OCI-LY1 (cell line): Measurements from ENCODE around the gene AGR3.

Experiments used
- H2AFZ ChIP-seq: fragments of 200-600 bp; sonication (generic), shearing (Covaris generic); 2 replicates; pipeline ENCODE4 v1.6.0; 2014; ENCODE audit warnings: antibody characterized with exemption, mild to moderate bottlenecking, low read length
- H3F3A ChIP-seq: fragments of 200-600 bp; sonication (generic), shearing (Covaris generic); 2 replicates; pipeline ENCODE4 v1.6.0; 2014; ENCODE audit warnings: mild to moderate bottlenecking, antibody characterized with exemption, low read length, moderate library complexity; ENCODE audit not compliant: insufficient read depth
- H3K27ac ChIP-seq: fragments of 200-600 bp; sonication (generic); 2 replicates; pipeline ENCODE4 v1.5.1; 2014; ENCODE audit warnings: low read length, mixed run types, mild to moderate bottlenecking, low read depth; ENCODE audit not compliant: poor library complexity, severe bottlenecking
- H3K27me3 ChIP-seq: fragments of 200-600 bp; sonication (generic); 2 replicates; pipeline ENCODE4 v1.6.0; 2014; ENCODE audit warnings: antibody characterized with exemption, mild to moderate bottlenecking, low read length, moderate library complexity; ENCODE audit not compliant: insufficient read depth
- H3K36me3 ChIP-seq: fragments of 200-600 bp; sonication (generic); 2 replicates; pipeline ENCODE4 v1.6.1; 2014; ENCODE audit warnings: mild to moderate bottlenecking, antibody characterized with exemption, low read length, moderate library complexity, mixed read lengths; ENCODE audit not compliant: insufficient read depth
- H3K4me1 ChIP-seq: fragments of 200-600 bp; sonication (generic); 2 replicates; pipeline ENCODE4 v1.5.1; 2014; ENCODE audit warnings: mild to moderate bottlenecking, low read length, moderate library complexity; ENCODE audit not compliant: insufficient read depth, severe bottlenecking
- H3K4me2 ChIP-seq: fragments of 200-600 bp; sonication (generic), shearing (Covaris generic); 2 replicates; pipeline ENCODE4 v1.6.1; 2014; ENCODE audit warnings: low read length
- H3K4me3 ChIP-seq: fragments of 200-600 bp; sonication (generic); 2 replicates; pipeline ENCODE4 v1.5.1; 2014; ENCODE audit warnings: low read length, low read depth, mild to moderate bottlenecking, mixed read lengths; ENCODE audit not compliant: poor library complexity, severe bottlenecking
- H3K79me2 ChIP-seq: fragments of 200-600 bp; shearing (Covaris generic); 2 replicates; pipeline ENCODE4 v1.6.1; 2016; ENCODE audit warnings: mixed run types, low read length, mixed read lengths; ENCODE audit not compliant: insufficient read depth
- H3K9ac ChIP-seq: fragments of 200-600 bp; sonication (generic), shearing (Covaris generic); 2 replicates; pipeline ENCODE4 v1.6.1; 2014; ENCODE audit warnings: mild to moderate bottlenecking, low read length, mixed read lengths
- H3K9me2 ChIP-seq: fragments of 200-600 bp; sonication (generic), shearing (Covaris generic); 2 replicates; pipeline ENCODE4 v1.6.1; 2014; ENCODE audit warnings: low read depth, mild to moderate bottlenecking, low read length, mixed read lengths
- H3K9me3 ChIP-seq: fragments of 200-600 bp; shearing (Covaris generic); 2 replicates; pipeline ENCODE4 v1.6.1; 2014; ENCODE audit warnings: low read length, mixed read lengths
- H4K20me1 ChIP-seq: fragments of 200-600 bp; sonication (generic), shearing (Covaris generic); 2 replicates; pipeline ENCODE4 v1.6.0; 2016; ENCODE audit warnings: mild to moderate bottlenecking, low read length; ENCODE audit not compliant: insufficient read depth
- EZH2 ChIP-seq: fragments of 200-600 bp; sonication (generic), shearing (Covaris generic); IDR thresholded peaks from 2 replicates; pipeline ENCODE4 v1.8.0; 2017; ENCODE audit warnings: borderline replicate concordance, mixed run types, mild to moderate bottlenecking, antibody characterized with exemption, low read length, moderate library complexity, mixed read lengths
- TF ChIP-seq, protein P1 (sequence below): fragments of 200-600 bp; sonication (generic), shearing (Covaris generic); IDR thresholded peaks from 2 replicates; pipeline ENCODE4 v1.5.1; 2017; ENCODE audit warnings: mild to moderate bottlenecking, antibody characterized with exemption, low read length, moderate library complexity, mixed read lengths

AGR3 gene

DNA sequence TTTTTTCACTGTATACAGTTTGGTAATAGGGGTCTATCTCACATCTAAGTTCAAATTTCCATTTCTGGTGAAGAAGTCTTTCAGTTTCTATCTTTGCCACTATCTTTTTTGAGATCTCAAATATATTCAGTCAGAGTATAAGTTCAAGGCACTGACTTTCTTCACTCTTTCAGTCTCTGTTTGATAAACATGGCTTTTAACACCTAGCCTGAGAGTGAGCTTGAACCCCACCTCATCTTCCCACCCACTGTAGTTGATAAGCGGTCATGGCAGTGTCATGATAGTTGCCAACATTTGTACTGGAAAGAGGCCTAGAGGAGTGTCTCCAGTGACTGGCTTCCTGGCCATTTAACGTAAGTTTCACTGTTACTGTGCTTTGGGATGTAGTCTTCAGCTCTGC, 41.2 kb upstream of the AGR3 start:
- TF ChIP-seq EZH2 = no peak
- TF ChIP-seq, protein P1, sequence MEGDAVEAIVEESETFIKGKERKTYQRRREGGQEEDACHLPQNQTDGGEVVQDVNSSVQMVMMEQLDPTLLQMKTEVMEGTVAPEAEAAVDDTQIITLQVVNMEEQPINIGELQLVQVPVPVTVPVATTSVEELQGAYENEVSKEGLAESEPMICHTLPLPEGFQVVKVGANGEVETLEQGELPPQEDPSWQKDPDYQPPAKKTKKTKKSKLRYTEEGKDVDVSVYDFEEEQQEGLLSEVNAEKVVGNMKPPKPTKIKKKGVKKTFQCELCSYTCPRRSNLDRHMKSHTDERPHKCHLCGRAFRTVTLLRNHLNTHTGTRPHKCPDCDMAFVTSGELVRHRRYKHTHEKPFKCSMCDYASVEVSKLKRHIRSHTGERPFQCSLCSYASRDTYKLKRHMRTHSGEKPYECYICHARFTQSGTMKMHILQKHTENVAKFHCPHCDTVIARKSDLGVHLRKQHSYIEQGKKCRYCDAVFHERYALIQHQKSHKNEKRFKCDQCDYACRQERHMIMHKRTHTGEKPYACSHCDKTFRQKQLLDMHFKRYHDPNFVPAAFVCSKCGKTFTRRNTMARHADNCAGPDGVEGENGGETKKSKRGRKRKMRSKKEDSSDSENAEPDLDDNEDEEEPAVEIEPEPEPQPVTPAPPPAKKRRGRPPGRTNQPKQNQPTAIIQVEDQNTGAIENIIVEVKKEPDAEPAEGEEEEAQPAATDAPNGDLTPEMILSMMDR = no peak
- Histone ChIP-seq H3K9me3 (0 out of 2 replicates have a peak, but pooled peaks cover 7% of the 10 kb centered on the region), H2AFZ (no peak overlapping the region), H3K4me3 (no peak overlapping the region), H3K4me1 (peaks cover 37% of the 10 kb centered on the region), H3K27ac (peak overlapping the region; percentile 46), H3K9ac (no peak overlapping the region; the same call in 1 of the 2 replicates), H3F3A (no peaks in the 10 kb centered on the region), H3K27me3 (no peaks in the 10 kb centered on the region), H4K20me1 (no peaks in the 10 kb centered on the region), H3K36me3 (no peaks in the 10 kb centered on the region), H3K9me2 (no peaks in the 10 kb centered on the region), H3K4me2 (peak overlapping the region; percentile 2; the same call in 1 of the 2 replicates), H3K79me2 (no peaks in the 10 kb centered on the region)

DNA sequence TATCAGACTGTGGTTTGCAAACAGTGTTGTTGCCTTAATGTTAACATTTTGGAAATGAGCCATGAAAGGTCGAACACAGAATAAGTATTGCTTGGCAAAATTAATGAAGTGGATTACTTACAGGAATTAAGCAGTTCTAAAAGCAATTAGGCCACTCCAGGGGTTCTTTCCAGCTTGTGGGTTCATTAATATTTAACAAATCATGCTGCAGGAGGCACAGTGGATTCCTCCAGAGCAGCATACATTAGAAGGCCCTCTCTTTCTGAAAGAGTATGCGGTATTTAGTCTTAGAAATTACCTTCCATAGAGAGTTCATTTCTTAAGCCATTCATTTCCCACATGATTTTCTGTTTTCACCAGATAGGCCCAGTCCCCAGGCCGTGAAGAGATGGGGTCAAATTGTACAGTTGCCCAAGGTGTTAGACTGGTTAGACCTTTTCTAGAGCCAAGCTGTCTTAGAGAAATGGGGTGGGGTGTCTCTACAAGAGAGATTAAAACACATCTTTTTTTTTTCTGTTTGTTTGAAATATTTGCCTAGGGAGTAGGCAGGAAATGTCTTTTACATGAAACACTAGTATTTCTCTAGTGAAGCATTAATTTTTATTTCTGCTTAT, 40.0 kb upstream of the AGR3 start:
- Histone ChIP-seq H3K79me2 (no peaks in the 10 kb centered on the region), H3K9ac (no peak overlapping the region), H3K9me3 (0 out of 2 replicates have a peak, but pooled peaks cover under 1% of the 10 kb centered on the region), H3F3A (no peaks in the 10 kb centered on the region), H2AFZ (no peak overlapping the region), H3K36me3 (no peaks in the 10 kb centered on the region), H3K4me1 (peaks cover 49% of the 10 kb centered on the region), H4K20me1 (no peaks in the 10 kb centered on the region), H3K4me2 (peak overlapping the region; percentile 16), H3K27ac (peak overlapping the region; percentile 58), H3K9me2 (no peaks in the 10 kb centered on the region), H3K4me3 (no peak overlapping the region), H3K27me3 (no peaks in the 10 kb centered on the region)
- TF ChIP-seq EZH2 = no peak
- TF ChIP-seq, protein P1 = no peak

DNA sequence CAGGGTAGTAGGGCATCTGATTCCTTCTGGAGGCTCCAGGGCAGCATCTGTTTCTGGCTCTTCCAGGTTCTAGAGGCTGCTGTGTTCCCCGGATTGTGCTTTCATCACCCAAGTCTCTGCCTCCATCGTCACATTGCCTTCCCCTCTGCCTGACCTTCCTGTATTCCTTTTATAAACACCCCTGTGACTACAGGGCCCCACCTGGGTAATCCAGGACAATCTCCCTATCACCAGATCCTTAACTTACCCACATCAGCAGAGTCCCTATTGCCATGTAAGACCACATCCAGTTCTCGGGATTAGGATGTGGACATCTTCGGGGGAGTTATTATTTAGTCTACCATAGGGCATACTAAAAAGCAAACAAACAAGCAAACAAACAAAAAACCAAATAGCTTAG, 39.4 kb upstream of the AGR3 start:
- Histone ChIP-seq H3K27me3 (no peaks in the 10 kb centered on the region), H3K79me2 (no peaks in the 10 kb centered on the region), H3K4me2 (peak overlapping the region; percentile 16; the same call in 1 of the 2 replicates), H3F3A (no peaks in the 10 kb centered on the region), H3K9me3 (no peaks in the 10 kb centered on the region), H3K36me3 (no peaks in the 10 kb centered on the region), H2AFZ (no peak overlapping the region), H4K20me1 (no peaks in the 10 kb centered on the region), H3K9me2 (no peaks in the 10 kb centered on the region), H3K27ac (no peak overlapping the region), H3K9ac (no peak overlapping the region), H3K4me1 (peaks cover 55% of the 10 kb centered on the region), H3K4me3 (no peak overlapping the region)
- TF ChIP-seq, protein P1 = no peak
- TF ChIP-seq EZH2 = no peak
